ENCODE data around the gene CAVIN2. TPM values are rescaled to one million over a fixed set of nuclear protein-coding genes. Genes with fewer than 3 reads are reported as not detected.

Gene CAVIN2
- polyA plus RNA-seq, 2 of the 4 experiments (the other 2 are of a cell fraction) = 9.6 to 20.3 TPM

DNA sequence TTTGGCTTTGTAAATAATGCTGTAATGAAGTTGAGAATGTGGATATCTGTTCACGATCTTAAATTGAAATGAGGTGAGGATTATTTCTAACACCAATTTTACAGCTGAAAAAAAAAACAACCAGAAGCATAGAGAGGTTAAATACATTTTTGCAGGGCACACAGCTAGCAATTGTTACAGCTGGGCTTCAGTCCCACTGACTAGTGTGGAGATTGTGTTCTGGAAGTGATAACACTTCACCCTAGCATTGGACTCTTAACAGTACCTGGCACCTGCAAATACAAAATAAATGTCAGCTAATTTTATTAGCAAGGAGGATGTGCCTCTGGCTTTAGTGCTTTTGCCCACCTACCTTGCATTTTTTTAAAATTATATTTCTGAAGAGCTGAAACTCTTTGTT lies 28.8 kb downstream of the CAVIN2 start:
- no peaks in the 10 kb centered on the region for H3K9me3 ChIP-seq
- POLR2A ChIA-PET = no interaction called here
- DNase-seq (ENCODE audit: low read depth in 1 of 2, low spot score in 1 of 2) (no peak), ATAC-seq (no peak), FAIRE-seq (no peak)
- H3K27ac ChIP-seq = no peak overlapping the region
- TF ChIP-seq RAD21 (conservative IDR thresholded peaks at IDR 0.05 in 1 of 2, IDR thresholded peaks at IDR 0.05 in 1 of 2) (no peak), HOXA7 (CRISPR knock-in tag; IDR thresholded peaks at IDR 0.05) (no peak), CBX2 (IDR thresholded peaks at IDR 0.05; ENCODE audit: borderline replicate concordance, low read depth) (no peak), TP53 (CRISPR knock-in tag; IDR thresholded peaks at IDR 0.05) (no peak), MAX (IDR thresholded peaks at IDR 0.05) (no peak), RFX5 (IDR thresholded peaks at IDR 0.05) (no peak), KDM5A (IDR thresholded peaks at IDR 0.05) (no peak), NPAS2 (CRISPR knock-in tag; IDR thresholded peaks at IDR 0.05; ENCODE audit: borderline replicate concordance) (no peak), SREBF2 (IDR thresholded peaks at IDR 0.05) (no peak), POLR2AphosphoS2 (conservative IDR thresholded peaks at IDR 0.05; ENCODE audit: low read length) (no peak), ZFP36 (IDR thresholded peaks at IDR 0.05; ENCODE audit: borderline replicate concordance, partially characterized antibody) (no peak), JUNB (IDR thresholded peaks at IDR 0.05) (no peak), GATA3 (IDR thresholded peaks at IDR 0.05; ENCODE audit: borderline replicate concordance) (no peak), JUN (IDR thresholded peaks at IDR 0.05) (no peak), CEBPB (IDR thresholded peaks at IDR 0.05) (no peak), TFCP2L1 (CRISPR knock-in tag; IDR thresholded peaks at IDR 0.05) (no peak), HDAC2 (IDR thresholded peaks at IDR 0.05) (no peak), E2F6 (IDR thresholded peaks at IDR 0.05; ENCODE audit: borderline replicate concordance, low read depth) (no peak)
- TF ChIP-seq, protein P1, sequence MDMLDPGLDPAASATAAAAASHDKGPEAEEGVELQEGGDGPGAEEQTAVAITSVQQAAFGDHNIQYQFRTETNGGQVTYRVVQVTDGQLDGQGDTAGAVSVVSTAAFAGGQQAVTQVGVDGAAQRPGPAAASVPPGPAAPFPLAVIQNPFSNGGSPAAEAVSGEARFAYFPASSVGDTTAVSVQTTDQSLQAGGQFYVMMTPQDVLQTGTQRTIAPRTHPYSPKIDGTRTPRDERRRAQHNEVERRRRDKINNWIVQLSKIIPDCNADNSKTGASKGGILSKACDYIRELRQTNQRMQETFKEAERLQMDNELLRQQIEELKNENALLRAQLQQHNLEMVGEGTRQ (IDR thresholded peaks at IDR 0.05) = no peak
- TF ChIP-seq, protein P2, sequence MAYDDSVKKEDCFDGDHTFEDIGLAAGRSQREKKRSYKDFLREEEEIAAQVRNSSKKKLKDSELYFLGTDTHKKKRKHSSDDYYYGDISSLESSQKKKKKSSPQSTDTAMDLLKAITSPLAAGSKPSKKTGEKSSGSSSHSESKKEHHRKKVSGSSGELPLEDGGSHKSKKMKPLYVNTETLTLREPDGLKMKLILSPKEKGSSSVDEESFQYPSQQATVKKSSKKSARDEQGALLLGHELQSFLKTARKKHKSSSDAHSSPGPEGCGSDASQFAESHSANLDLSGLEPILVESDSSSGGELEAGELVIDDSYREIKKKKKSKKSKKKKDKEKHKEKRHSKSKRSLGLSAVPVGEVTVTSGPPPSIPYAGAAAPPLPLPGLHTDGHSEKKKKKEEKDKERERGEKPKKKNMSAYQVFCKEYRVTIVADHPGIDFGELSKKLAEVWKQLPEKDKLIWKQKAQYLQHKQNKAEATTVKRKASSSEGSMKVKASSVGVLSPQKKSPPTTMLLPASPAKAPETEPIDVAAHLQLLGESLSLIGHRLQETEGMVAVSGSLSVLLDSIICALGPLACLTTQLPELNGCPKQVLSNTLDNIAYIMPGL (CRISPR knock-in tag; IDR thresholded peaks at IDR 0.05; ENCODE audit: borderline replicate concordance) = no peak
- H3K4me2 ChIP-seq = no peak overlapping the region
- H3K4me1 ChIP-seq = no peaks in the 10 kb centered on the region
- no peak overlapping the region for H3K4me3 ChIP-seq
- WGBS (ENCODE audit: missing lambda C conversion rate) = 90% methylated on average over 1 of the region's 1 CpG
- CTCF ChIA-PET = interaction anchor here (0.9 to 8.4 kb wide), 4 partner anchors 17 to 377 kb away, joined by 3 to 227 read pairs (median 3); partner anchors contain the start of gene TMEFF2

DNA sequence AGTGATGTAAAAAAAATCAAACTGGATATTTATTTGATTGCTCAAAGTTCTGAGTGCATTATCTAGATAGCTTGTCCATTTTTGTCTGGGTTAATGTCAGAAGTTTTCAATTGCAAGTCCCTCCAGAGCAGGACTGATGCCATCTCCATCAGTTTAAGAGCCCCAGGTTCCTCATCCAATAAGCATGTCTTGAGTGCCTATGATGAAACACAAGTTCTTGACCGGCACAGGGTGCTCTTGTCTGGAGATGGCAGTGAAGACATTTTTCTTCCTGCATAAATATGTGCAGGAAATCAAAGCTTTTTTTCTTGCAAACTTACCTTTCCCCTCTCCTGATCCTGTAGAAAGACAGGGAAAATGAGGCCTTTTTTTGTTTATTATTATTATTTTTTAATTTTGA lies 31.9 kb downstream of the CAVIN2 start:
- H3K4me2 ChIP-seq = no peak overlapping the region
- WGBS (ENCODE audit: missing lambda C conversion rate) = 100% methylated on average over 1 of the region's 1 CpG
- FAIRE-seq (no peak), DNase-seq (ENCODE audit: low read depth in 1 of 2, low spot score in 1 of 2) (no peak), ATAC-seq (no peak)
- no peak for TF ChIP-seq ZNF302 (CRISPR knock-in tag; IDR thresholded peaks at IDR 0.05)
- TF ChIP-seq CBX2 (IDR thresholded peaks at IDR 0.05; ENCODE audit: borderline replicate concordance, low read depth) = no peak
- TF ChIP-seq RNF2 (IDR thresholded peaks at IDR 0.05; ENCODE audit: borderline replicate concordance, low read depth) = no peak
- TF ChIP-seq HDAC2 (IDR thresholded peaks at IDR 0.05) = no peak
- TF ChIP-seq GATA3 (IDR thresholded peaks at IDR 0.05; ENCODE audit: borderline replicate concordance) = no peak
- TF ChIP-seq NR3C1 (IDR thresholded peaks at IDR 0.05) = no peak
- TF ChIP-seq, protein P3, sequence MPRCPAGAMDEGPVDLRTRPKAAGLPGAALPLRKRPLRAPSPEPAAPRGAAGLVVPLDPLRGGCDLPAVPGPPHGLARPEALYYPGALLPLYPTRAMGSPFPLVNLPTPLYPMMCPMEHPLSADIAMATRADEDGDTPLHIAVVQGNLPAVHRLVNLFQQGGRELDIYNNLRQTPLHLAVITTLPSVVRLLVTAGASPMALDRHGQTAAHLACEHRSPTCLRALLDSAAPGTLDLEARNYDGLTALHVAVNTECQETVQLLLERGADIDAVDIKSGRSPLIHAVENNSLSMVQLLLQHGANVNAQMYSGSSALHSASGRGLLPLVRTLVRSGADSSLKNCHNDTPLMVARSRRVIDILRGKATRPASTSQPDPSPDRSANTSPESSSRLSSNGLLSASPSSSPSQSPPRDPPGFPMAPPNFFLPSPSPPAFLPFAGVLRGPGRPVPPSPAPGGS (IDR thresholded peaks at IDR 0.05) = no peak
- TF ChIP-seq HES2 (IDR thresholded peaks at IDR 0.05) = no peak
- TF ChIP-seq EHMT2 (IDR thresholded peaks at IDR 0.05; ENCODE audit: low read depth) = no peak
- no peak for TF ChIP-seq RFX5 (IDR thresholded peaks at IDR 0.05)
- no peak for TF ChIP-seq EP300 (IDR thresholded peaks at IDR 0.05)
- no peak for TF ChIP-seq ZFP36 (IDR thresholded peaks at IDR 0.05; ENCODE audit: borderline replicate concordance, partially characterized antibody)
- peaks cover 5% of the 10 kb centered on the region; the same call in 1 of the 3 replicates for H3K4me1 ChIP-seq
- CTCF ChIA-PET = interaction anchor here (0.7 to 8.4 kb wide), 3 partner anchors 17 to 380 kb away, joined by 3 to 227 read pairs (median 3); partner anchors contain the start of gene TMEFF2
- no peak overlapping the region for H3K4me3 ChIP-seq
- no peak overlapping the region for H3K27ac ChIP-seq
- POLR2A ChIA-PET = interaction anchor here (0.5 to 0.6 kb wide), 2 partner anchors 58 to 341 kb away, joined by 3 read pairs; no protein-coding TSS in a partner anchor
- no peaks in the 10 kb centered on the region for H3K9me3 ChIP-seq
